Mammary epithelial cell (primary cell): ENCODE data around the gene NDUFAF8.

Experiments
- CTCF ChIP-seq, 2 donors: IDR thresholded peaks in 1 of 2; conservative IDR thresholded peaks in 1 of 2; 2 replicates each; pipeline ENCODE4 v1.5.1; 2011 to 2012; ENCODE audit warnings: inconsistent platforms in 2 of 2, low read length in 2 of 2, mild to moderate bottlenecking in 2 of 2, control low read depth in 1 of 2, low read depth in 1 of 2; ENCODE audit not compliant: insufficient read depth in 1 of 2; ENCODE audit errors: extremely low read depth in 1 of 2
- EZH2 ChIP-seq: IDR thresholded peaks from 2 replicates; pipeline ENCODE4 v1.6.1; 2012; ENCODE audit warnings: low read length, inconsistent platforms, borderline replicate concordance

GRCh38 chr17:81234940-81235821 lies 3.9 kb upstream of the NDUFAF8 start:
- TF ChIP-seq EZH2, result no peak
- TF ChIP-seq CTCF (conservative IDR thresholded peaks at IDR 0.05 in 1 of 2, IDR thresholded peaks at IDR 0.05 in 1 of 2; ENCODE audit: extremely low read depth in 1 of 2, insufficient read depth in 1 of 2, low read depth in 1 of 2, low read length in 2 of 2), result no peak
